Non-pigmented ciliary epithelial cell (primary cell): ENCODE results near the gene METTL8.
"Not testable (repeated sequence)": the region's sequence is repeated elsewhere in the genome, so short reads cannot be mapped to it uniquely, and the experiment has no call there.

ENCODE experiments used
- DNase-seq: peaks from one replicate; pipeline ENCODE4 v3.0.0-alpha.2; 2010; ENCODE audit warnings: low read depth

METTL8 gene

GRCh38 chr2:171399292-171399691, 34.5 kb downstream of the METTL8 start:
- DNase-seq = no peak

GRCh38 chr2:171394164-171394740, 39.5 kb downstream of the METTL8 start:
- no peak for DNase-seq

DNA sequence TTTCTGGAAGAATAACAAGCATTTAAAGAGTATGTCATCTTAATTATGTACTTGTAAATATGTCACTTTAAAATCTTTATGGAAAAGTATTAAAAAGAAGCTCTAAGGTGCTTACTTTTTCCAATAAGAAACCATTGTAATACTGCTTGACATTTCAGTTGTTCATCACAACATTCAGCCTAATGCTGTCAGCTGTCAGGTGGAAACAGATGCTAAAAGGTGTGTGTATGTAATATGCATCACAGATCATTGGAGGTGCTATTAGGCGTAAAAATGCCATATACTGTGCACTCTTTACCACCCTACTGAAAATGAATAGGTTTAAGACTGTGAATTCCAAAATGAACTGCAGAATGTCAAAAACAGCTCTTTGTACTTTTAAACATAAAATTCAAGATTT, 40.3 kb downstream of the METTL8 start:
- DNase-seq = no peak

DNA sequence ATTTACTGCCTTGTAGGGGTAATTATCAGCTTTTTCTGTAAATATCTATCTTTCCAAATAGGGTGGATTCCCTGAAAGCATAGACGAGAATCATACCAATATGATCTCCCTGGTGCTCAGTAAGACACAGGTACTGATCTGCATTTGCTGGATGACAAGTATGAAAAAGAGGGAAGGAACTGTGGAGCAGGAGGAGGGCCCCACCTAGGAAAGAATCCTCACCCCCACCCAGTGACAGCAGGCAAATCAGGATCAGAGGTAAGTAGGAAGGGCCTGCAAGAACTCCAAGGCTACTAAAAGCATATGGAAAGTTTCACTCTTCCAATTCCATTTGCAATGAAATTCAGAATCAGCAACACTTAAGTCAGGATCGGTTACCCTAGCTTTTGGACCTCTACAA, 42.3 kb downstream of the METTL8 start:
- no peak for DNase-seq

DNA sequence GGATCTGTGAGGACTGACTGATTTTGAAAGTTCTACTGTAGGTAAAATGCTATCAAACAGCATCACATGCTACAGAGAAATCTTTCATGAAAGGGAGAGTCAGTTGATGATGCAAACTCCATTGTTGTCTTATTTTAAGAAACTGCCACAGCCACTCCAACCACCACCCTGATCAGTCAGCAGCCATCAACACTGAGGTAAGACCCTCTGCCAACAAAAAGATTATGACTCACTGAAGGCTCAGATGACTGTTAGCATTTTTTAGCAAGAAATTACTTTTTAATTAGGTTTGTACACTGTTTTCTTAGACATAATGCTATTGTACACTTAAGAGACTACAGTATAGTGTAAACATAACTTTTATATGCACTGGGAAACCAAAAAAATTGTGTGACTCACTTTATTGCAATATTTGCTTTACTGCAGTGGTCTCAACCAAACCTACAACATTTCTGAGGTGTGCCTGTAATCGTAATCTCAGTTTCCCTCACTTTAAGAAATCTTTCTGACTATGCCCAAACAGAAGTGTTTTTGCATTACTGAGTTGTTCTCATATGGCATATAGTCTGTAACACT, 42.8 kb downstream of the METTL8 start:
- no peak for DNase-seq

- DNase-seq = no peak
Observed at GRCh38 chr2:171389780-171390179, 44.0 kb downstream of the METTL8 start.

GRCh38 chr2:171389325-171389724, 44.5 kb downstream of the METTL8 start:
- no peak for DNase-seq

- DNase-seq = no peak
Observed at GRCh38 chr2:171387052-171387451, 46.7 kb downstream of the METTL8 start.

GRCh38 chr2:171386627-171387026, 47.2 kb downstream of the METTL8 start:
- DNase-seq = no peak

DNA sequence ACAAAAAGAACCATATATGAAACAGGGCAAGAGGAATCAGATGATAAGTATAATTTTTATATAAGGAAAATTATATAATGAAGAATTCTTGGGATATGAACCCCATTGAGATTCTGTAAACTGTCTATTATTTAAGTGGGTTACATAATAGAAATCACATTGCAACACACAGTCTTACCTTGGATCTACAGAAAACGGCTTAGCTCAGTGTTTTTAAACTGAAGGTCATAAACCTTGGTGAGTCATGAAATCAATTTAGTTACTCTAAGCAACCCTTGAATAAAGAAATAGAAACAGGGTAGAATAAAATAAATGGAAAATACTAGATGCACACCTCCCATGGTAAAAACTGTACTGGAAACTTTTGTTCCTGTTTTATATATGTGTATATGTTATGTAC, 50.7 kb downstream of the METTL8 start:
- no peak for DNase-seq

GRCh38 chr2:171382175-171382574, 51.6 kb downstream of the METTL8 start:
- DNase-seq = not testable (repeated sequence)

- DNase-seq = not testable (repeated sequence)
Observed at GRCh38 chr2:171377852-171378251, 55.9 kb downstream of the METTL8 start.

DNA sequence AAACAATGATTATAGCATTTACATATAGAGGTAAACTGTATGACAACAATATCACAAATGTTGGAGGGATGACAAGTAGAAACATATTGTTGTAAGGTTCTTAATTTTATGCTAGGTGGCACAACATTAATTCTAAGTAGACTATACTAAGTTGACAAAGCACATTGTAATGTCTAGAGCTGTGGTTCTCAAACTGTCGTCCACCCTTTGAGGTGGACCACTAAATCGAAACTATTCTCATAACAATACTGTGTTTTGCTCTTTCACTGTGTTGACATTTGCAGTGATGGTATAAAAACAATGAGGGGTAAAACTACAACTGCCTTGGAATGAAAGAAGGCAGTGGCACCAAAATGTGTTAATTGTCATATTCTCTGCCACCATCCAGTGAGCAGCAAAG, 66.1 kb downstream of the METTL8 start:
- DNase-seq = no peak

GRCh38 chr2:171365778-171366177, 68.0 kb downstream of the METTL8 start:
- DNase-seq = no peak

DNA sequence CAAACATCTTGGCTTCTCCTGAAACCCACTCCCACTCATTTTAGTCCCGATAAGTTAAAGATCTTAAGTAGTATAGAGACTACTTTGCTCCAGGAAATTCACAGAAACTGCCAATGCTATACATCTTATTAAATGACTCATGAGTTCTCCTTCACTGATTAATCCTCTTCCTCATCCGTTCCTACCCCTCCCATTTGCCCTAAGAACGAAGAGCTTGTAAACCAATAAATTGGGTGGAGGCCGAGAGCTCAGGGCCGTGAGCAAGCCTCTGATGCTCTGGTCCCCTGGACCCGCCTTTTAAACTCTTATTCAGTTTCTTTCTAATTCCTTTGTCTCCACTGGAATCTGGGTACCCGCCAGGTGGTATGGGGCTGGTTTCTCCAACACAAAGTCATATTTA, 68.6 kb downstream of the METTL8 start:
- DNase-seq = no peak

GRCh38 chr2:171362396-171362795, 71.4 kb downstream of the METTL8 start:
- DNase-seq = no peak

DNA sequence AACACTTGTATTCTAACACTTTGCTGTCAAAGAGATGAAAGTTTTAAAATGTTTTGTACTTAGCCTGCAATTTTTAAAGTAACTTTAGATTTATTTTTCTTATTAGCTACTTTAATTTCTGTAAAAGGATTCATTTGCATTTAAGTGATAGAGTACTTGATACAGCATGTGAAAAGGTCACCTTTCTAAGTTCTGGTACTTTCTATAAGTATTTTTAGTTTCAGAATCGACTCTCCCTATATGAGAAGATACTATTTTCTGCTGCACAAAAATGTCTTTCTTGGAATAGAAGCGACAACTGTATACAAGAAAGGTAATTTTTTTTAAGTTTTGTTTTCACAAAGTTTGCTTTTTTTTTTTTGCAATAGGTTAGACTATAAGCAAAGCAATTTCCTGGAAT, 72.9 kb downstream of the METTL8 start:
- no peak for DNase-seq

DNA sequence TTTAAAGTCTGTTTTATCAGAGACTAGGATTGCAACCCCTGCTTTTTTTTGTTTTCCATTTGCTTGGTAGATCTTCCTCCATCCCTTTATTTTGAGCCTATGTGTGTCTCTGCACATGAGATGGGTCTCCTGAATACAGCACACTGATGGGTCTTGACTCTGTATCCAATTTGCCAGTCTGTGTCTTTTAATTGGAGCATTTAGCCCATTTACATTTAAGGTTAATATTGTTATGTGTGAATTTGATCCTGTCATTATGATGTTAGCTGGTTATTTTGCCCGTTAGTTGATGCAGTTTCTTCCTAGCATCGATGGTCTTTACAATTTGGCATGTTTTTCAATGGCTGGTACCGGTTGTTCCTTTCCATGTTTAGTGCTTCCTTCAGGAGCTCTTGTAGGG, 80.0 kb downstream of the METTL8 start:
- not testable (repeated sequence) for DNase-seq

- no peak for DNase-seq
Observed at GRCh38 chr2:171348056-171348455, 85.7 kb downstream of the METTL8 start.

- DNase-seq = peak; percentile 87
Observed at GRCh38 chr2:171347591-171348032, 86.2 kb downstream of the METTL8 start.

DNA sequence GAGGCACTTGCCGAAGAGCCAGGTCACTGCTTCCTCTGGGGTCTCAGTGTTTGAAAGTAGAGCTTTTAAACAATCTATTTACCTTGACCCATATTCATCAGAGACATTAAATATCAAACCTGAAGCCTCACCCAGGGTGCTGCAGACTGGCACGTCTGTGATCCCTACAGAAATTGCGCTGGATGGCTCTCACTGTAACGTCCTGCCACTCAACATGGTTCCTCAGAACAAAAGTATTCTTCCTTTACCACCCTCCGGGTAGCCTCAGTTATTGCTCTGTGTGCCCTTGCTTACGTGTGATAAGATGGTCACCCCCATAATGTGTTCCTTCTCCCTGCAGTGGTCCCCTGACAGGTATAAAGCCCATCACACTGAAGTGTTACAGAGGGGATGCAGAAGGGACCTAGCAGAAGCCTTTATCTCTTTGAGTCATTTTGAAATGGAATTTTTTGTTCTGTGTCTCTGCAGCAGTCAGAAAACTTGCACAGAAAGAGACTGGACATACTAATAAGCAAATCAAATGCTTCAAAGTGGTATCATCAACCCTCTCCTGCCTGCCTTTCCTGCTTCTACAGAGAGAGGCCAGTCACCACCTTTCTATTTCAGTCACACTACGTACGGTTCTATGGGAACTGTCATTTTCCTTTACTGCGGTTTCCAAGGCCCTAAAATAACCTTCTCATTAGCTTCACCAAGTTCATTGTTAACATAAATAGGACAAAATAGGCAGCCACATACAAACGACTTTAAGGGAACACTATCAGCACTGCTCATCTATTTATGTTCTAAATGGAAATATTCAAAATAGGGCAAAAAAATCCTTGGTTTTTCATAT, 86.8 kb downstream of the METTL8 start:
- DNase-seq = peak; percentile 17

GRCh38 chr2:171345971-171346722, 87.6 kb downstream of the METTL8 start:
- no peak for DNase-seq

GRCh38 chr2:171344182-171344581, 89.6 kb downstream of the METTL8 start:
- no peak for DNase-seq
